GM18909 (cell line): ENCODE results near the gene B3GAT1.

Source experiments
- ATAC-seq: cut with Tn5 transposase; IDR thresholded peaks from one replicate; pipeline ENCODE4 v1.9.1; 2021; ENCODE audit warnings: mild to moderate bottlenecking; ENCODE audit not compliant: unreplicated experiment, poor library complexity

Gene B3GAT1

DNA sequence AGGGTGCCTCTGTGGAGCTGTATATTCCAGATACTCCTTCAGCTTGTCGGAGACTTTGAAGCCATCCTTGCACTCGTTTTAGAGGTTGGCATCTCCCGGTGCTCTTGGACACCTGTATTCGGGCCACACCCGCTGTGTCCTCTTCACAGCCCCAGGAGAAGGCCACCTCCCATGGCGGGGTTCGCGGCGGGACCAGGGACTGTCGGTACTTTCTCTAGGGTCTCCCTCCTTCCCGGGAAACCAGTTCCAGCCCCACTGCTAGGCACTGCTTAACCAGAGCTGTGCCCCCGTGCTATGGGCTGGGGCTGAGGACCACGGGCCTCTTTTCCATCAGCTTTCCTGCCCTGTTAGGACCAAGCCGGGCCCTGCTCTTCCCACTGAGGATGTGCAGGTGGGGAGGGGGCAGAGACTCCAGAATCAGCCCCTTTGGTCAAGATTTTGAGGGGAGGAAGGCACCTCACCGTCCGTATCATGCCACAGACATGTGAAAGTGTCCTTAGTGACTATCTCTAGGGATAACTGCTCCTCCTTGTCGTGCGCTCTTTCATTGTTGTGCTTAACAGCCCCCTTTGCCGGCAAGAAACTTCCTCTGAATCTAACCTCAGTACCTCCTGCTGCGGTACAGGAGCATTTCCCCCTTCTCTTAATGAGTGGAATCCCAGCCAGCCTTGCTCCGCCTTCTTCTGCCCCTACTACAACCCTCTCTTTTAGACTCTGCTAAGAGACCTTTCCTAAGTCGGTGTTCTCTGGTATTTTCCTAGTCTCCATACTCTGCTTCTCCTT lies 1.2 kb upstream of the B3GAT1 start:
- ATAC-seq, result no peak

DNA sequence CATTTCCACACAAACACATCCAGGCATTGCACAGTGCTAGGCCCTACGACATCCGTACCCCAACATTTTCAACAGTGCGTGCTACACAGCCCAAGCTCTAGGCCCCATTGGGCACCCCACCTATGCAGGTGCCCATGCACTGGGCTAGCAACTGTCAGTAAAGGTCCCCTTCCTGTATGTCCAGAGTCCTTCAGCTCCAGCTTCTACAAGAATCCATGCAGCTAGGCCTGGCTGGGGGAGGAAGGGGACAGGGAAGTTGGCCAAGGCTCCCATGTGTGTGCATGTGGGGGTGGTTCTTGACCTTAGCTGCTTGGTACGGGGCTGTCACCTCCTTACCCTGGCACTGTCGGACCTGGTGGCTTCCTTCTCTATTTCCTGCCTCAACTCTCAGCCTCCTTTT lies 1.3 kb downstream of the B3GAT1 start:
- ATAC-seq, result no peak

DNA sequence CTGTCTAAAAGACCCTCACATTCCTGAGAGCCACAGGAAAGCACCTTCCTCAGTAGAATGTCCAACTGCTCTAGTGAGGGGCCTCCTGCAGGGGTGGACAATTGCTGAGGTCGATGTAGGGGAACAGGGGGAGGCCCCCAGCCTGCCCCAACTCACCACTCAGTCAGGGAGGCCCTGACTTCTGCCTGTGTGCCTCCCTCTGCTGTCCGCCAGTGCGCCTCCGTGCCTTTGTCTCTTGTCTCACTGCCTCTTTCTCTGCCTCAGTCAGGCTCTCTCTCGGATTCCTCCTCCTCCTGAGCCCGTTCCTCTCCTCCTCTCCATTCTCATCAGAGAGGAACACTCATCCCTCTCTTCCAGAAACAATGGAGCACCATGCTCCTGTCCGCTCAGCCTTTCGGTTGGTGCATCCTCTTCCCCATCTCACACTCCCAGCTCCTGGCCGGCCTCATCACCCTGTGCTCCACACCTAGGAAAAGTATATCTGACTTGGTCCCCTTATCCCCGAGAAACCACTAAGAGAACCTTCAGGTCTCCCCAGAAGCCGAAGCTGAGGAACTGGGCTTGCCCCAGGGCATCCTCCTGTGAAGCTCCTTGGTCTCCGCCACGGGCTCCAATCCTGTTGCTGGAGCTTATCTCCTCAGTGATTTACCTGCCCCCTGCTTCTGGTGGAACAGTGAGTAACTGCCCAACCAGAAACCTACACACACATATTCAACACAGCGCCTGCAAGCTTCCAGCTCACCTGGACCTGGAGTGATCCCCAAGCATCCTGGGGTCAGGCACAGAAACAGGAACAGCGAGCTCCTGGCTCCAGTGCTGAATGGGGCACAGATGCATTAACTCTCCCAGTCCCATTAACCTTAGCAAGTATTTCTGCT lies 2.3 kb downstream of the B3GAT1 start:
- ATAC-seq, result no peak

DNA sequence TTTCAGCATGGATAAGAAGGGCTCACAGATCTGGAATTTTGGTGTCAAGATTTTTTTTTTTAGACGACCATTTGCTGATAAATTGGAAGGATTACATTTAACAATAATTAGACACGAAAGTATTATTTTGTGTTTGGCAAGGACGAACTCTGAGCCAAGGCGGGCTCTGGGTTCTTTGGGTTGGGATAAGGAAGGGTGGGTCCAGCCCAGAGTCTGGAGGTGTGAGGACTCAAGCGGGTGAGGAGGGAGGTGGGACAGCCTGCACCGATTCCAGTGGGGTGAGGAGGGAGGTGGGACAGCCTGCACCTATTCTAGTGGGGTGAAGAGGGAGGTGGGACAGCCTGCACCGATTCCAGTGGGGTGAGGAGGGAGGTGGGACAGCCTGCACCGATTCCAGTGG lies 4.1 kb downstream of the B3GAT1 start:
- ATAC-seq, result no peak

DNA sequence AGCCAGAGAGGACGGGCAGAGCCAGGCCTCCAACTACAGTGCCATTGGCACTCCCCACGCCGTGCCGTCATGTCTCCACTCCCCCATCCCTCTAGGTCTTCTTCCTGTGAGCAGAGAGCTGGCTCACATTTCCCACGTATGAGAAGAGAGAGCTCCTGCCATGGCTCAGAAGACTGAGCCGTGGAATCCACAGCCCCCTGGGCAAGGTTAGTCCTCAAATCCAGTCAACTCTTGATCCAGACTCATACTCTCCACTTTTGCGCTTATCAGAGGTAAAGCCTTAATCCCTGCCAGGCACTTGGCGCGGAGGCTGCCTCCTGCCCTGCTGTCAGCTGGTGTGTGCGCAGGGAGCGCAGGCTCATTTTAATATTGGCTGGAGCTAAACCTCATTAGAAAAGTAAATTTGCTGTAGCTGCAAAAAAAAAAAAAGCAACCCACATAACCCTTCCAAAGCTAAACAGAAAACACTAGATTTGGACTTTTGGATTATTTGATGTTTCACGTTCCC lies 4.7 kb downstream of the B3GAT1 start:
- ATAC-seq, result no peak

DNA sequence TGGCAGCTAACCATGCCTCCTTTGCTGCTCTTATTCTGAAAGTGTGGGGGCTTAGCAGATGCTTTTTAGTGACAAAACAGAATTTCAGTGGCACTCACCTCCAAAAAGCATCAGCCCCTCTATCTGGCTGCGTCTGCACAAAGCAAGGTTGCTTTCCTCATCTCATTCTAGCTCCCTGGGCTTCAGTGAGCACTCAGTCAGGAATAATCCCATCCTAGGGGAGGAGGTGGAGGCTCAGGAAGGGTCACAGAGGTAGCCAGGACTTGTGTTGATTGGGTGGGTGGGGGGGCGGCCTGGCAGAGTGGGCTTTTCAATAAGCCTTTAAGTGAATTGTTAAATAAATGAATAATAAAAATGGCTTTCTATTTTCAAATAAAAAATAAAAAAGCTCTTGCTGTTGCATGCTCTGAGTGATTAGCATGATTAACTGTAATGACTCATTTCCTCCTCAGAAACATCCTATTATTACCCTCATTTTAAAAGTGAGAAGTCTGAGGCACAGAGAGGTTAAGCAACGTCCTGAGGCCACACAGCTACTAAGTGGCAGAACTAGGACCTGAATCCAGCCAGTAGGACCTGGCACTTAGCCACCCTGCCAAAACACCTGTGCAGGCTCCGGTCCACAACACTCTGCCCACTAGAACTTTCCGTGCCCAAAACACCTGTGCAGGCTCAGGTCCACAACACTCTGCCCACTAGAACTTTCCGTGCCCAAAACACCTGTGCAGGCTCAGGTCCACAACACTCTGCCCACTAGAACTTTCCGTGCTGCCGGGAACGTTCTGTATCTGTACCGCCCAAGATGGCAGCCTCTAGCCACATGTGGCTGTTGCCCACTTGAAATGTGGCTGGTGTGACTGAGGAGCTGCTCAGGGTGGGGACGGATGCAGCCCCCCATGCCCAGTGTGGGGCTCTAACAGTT lies 5.5 kb downstream of the B3GAT1 start:
- ATAC-seq, result no peak

DNA sequence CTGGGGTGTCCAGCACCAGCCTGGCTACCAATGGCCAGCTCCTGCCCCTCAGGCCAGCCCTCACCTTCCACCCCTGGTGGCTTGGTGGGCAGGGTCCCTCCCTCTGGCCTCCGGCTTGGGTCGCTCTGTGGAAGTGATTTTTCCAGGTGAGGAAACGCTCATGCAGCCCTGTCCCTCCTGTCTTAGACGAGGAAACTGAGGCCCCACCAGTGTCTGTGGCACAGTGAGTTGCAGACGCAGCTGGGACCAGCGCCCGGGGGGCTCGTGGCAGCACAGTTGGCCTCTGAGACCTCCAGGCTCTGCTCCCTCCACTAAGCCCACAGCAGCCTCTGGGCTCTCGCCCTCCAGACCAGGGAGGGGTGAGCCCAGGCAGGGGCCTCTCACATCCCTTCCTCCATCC lies 6.2 kb downstream of the B3GAT1 start:
- ATAC-seq, result no peak

DNA sequence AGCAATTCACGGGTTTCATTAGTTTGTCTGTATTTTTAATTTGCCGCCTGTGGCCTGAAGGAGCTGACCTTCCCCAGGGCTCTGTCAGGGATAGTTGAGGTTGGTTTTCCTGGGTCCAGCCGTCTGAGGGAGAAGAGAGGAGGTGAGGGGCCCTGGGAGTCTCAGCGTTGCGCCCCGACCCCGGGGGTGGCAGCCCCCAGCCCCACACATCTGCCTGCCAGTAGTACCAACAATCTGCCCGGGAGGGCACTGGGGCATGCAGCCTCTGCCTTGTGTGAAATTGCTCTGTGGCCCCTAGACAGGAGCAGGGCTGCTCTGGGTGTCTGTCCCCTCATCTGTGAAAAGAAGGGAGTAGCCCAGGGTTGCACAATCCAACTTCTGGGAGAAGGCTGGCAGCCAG lies 6.6 kb downstream of the B3GAT1 start:
- no peak for ATAC-seq

DNA sequence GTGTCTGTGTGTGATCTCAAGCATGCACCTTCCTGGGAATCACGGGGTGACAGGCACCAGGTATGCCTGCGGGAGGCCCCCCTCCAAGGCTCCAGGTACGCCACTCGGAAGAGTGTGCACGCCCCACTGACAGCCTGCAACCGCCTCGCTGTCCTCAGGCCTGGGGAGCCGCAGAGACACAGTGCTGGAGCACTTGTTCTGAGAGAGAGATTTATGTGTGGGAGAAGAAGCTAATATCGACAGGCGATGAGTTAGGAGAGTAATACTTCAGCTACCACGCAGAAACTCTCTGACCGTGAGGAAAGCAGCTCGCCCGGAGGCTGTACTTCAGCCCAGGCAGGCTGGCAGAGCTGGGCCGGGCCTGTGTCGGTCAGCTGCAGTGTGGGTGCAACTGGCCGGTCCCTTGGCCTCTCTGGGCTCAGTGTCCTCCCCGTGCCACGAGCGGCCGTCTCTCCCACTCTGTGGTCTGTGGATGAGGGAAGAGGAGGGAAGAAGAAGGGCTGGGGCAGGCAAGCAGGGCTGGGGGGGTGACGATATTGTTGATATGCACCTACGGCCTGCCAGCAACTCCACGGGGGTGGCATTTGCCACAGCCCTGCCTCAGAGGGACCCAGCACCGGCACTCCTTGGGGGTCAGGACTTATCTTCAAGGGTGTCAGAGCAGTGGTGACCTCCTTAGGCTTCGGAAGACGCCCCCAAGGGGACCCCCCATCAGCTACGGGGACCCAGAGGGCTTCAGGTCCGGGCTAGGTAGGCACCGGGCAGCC lies 7.3 kb downstream of the B3GAT1 start:
- ATAC-seq, result no peak

DNA sequence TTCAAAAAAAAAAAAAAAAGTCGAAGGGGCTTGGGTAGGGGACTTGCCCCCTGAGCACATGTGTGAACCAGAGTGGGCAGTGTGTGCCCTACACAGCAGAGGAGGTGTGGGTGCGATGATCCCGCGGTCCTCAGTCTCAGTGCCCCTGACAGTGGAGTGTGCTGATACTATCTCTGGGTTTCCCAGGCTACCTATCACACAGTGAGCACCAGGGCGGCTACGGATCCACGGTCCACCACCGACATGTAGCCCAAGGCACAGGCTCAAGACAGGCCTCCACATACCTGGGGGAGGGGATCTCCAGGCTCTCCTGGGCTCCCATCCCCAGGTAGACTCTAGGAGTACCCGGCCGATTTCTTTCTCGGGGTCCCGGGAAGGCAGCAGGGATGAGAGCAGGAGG lies 9.1 kb downstream of the B3GAT1 start:
- ATAC-seq, result no peak

DNA sequence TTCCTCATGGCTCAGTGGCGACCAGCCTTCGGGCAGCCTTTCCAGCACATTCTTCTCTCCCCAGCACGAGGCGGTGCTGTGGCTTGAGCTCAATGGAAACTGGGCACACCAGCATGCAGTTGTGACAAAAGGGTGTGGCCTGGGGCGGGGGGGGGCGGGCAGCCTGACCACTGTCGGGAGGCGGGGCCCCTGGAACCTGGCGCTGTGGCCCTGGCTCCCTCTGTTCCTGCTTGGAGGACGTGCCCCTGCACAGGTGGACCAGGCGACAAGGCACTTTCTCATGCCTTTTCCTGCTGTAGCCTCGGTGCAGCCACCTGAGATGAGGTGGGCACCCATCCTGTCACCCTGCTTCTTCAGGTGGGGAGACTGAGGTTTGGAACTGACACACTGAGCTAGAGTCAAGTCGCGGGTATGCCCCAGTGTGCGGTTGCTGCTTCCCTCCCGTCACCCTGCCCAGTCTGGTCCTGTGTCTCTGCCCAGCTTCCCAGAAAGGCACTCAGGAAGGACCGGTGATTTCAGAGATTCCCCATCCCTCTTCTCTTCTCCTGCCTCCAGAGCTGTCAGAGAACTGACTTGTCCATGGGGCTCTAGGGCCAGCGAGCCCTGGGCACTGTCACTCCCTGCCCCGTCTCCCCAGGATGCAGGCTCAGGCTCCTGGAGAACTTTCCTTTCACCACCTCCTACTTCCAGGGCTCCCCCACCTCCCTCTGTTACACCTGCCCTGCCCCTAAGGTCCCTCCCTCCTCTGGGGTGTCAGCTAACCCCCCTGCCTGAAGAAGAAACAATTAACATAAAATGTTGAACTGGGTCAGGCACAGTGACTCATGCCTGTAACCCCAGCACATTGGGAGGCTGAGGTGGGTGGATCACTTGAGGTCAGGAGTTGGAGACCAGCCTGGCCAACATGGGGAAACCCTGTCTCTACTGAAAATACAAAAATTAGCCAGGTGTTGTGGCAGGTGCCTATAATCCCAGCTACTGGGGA lies 9.9 kb downstream of the B3GAT1 start:
- ATAC-seq, result no peak

DNA sequence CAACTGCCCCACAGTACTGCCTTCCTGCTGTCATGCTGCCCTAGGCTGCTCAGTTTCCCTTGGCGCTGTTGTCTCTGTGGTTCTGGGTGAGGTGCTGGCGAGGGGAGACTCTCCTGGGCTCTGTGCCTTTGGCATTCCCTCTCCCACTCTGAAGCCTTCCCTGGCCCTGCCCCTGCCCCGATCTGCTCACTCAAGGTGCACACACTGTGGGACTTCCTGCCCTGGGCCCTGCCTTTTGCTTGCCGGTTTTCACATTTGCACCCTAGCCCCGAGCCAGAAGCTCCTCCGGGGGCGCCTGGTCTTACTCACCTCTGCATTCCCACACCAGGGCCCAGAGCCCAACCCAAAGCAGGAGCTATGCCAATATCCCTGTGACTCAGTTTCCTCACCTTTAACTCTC lies 12.0 kb downstream of the B3GAT1 start:
- no peak for ATAC-seq

DNA sequence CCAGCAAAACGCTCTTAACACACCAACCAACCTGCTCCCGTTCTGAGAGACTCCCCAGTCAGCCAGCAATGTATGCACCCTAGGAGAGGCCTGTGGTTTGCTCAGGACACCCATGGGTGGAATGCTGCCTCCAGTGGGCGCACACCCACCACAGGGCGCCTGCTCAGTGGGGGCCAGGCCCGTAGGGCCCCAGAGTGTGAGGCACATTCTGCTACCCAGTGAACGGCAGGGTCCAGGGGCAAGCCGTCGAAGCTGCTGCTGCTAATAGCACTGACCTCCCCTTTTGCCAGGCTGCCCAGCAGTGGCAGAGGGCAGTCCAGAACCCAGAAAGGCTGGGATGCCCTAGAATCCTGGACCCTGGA lies 12.8 kb downstream of the B3GAT1 start:
- ATAC-seq, result no peak

DNA sequence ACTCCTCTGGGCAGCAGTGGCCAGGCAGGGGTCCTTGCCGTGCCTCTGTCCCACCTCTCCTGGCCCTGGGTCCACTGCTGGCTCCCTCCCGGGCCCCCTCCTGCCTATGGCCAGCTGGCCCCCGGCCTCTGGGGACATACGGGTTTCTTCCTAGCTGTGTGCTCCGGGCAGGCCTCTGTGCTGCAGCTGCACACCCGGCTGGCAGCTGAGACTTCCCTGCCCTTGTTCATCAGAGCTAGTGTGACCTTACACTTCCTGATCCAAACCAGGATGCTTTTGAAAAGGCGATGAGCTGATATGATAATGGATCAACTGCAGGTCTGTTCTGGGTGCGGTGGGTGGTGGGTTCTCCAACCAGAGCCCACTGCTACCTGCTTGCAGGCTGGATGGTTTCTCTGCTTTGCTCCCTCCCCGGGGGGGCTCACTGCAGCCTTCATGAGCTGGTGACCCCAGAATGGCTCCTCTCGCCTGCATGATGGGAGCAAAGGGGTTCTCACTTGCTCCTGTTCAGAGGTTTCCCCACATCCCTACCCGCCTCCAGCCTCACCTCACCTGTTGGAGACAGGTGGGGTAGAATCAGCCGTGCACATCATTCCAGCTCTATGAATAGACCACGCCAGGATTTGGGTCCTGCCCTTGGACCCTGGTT lies 13.3 kb downstream of the B3GAT1 start:
- no peak for ATAC-seq

DNA sequence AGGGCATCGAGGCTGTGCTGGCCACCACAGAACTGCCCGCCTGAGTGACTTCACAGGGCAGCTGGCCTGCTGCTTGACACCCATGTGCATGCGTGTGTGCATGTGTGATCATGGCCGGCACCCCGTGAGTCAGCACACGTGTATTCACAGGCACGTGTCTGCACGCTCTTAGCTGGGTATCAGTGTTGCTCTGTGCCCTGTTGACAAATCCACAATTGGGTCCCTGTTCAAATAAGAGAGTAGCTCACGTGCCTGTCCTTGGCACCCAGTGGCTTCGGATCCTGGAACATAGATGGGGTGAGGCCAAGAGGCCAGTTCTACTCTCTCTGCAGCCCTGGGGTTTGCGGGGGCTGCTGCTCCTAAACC lies 14.0 kb downstream of the B3GAT1 start:
- no peak for ATAC-seq

DNA sequence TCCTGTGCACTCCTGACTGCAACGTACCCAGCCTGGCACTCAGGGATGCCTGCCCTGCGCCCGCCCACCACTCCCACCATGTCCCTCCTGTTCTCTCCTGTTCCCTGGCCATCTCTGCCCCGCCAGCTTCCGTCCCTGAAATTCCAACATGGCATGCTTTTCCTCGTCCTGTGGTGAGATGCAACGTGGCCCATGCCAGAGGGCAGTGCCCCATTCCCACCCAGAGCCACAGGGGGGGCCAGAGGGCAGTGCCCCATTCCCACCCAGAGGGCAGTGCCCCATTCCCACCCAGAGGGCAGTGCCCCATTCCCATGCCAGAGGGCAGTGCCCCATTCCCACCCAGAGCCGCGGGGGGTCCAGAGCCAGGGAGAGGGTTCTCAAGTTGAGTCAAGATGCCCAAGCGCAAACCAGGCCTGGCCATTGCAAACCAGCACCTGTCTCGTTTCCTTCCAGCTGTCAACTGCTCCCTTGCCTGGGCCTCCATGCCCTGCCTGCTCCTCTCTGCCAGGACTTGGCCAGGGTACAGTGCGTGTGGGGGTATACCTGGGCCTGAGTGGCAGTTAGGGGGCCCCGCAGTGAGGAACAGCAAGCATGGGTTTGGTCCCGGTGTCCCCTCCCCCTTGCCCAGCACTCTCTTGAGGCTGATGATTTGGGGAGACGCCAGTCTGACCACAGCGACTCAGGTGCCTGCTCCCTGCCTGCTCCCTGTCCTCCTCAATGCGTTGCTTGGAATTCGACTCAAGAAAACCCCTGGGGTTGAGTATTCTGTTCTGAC lies 14.6 kb downstream of the B3GAT1 start:
- ATAC-seq, result no peak

DNA sequence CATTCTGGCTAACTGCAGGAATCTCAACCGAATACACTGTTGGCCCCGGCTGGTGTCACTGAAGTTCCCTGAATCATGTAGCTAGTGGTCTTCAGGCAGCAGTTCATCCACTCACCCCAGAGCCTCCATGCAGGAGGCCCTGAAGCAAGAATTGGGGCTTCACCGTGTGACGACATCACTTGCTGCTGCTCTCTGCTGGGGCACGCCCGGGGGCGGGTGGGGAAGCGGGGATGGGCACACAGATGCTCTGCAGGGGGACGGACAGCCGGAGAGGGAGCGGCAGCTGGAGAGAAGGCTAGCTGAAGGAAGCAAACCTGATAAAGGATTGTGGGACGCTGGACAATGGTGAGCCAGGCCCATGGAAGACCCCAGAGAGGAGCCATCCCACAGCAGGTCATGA lies 17.0 kb downstream of the B3GAT1 start:
- no peak for ATAC-seq
